GM23338 (cell line): ENCODE measurements around the gene PLXND1.

Experiments used
- CREB1 ChIP-seq: fragments of 250-450 bp; sonication (Bioruptor Pico); IDR thresholded peaks from 2 replicates; pipeline ENCODE4 v1.5.0; 2020; ENCODE audit warnings: low read depth, mild to moderate bottlenecking, moderate library complexity
- CTCF ChIP-seq, 2 experiments: fragments of 200-600 bp in 1 of 2; sonication (generic) in 1 of 2; conservative IDR thresholded peaks; 2 replicates each; pipeline versions ENCODE4 v1.5.1 to v1.6.1; 2016 to 2017; ENCODE audit warnings: antibody characterized with exemption in 2 of 2, low read depth in 2 of 2, mild to moderate bottlenecking in 2 of 2, moderate library complexity in 1 of 2
- ETS1 ChIP-seq: IDR thresholded peaks from 2 replicates; pipeline ENCODE4 v1.6.1; 2016; ENCODE audit warnings: antibody characterized with exemption
- EZH2 ChIP-seq: fragments of 200-600 bp; sonication (generic); IDR thresholded peaks from one replicate; pipeline ENCODE4 v1.8.0; 2017; ENCODE audit warnings: antibody characterized with exemption, mild to moderate bottlenecking, low read depth; ENCODE audit not compliant: unreplicated experiment
- NANOG ChIP-seq: IDR thresholded peaks from 2 replicates; pipeline ENCODE4 v1.6.1; 2016; ENCODE audit warnings: antibody characterized with exemption, borderline replicate concordance
- POLR2AphosphoS5 ChIP-seq: IDR thresholded peaks from 2 replicates; pipeline ENCODE4 v1.6.1; 2016; ENCODE audit warnings: antibody characterized with exemption, low read depth
- REST ChIP-seq: IDR thresholded peaks from one replicate; pipeline ENCODE4 v1.6.1; 2018; ENCODE audit warnings: antibody characterized with exemption; ENCODE audit not compliant: unreplicated experiment
- STAT1 ChIP-seq: IDR thresholded peaks from one replicate; pipeline ENCODE4 v1.6.1; 2016; ENCODE audit warnings: antibody characterized with exemption; ENCODE audit not compliant: unreplicated experiment

GRCh38 chr3:129564981-129565644, 41.4 kb downstream of the PLXND1 start:
- TF ChIP-seq CTCF (conservative IDR thresholded peaks at IDR 0.05; ENCODE audit: low read depth in 2 of 2) (no peak), NANOG (no peak), EZH2 (no peak), REST (no peak), ETS1 (no peak), STAT1 (no peak), POLR2AphosphoS5 (no peak), CREB1 (no peak)
